Measurements from ENCODE around the gene DLX1.
"Not testable (repeated sequence)": the region's sequence is repeated elsewhere in the genome, so short reads cannot be mapped to it uniquely, and the experiment has no call there.

DLX1 gene

DNA sequence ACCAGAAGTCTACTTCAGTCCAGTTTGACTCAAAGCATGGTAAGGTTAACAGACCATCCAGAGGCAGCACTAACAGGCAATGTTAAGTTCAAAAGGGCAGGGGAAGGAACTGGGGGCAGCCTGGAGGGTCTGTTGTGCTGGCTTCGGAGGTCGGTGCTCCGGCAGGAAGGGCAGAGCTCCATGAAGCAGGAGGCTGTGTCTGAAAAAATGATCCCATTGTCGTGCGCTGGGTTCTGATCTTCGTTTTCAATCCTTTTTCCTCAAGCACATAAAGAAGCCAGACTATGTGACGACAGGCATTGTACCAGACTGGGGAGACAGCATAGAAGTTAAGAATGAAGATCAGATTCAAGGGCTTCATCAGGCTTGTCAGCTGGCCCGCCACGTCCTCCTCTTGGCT is 21.9 kb upstream of the DLX1 start:
- in situ Hi-C loops (cut with HindIII; ENCODE audit: low sequenced_read_pairs) = no loop called here

DNA sequence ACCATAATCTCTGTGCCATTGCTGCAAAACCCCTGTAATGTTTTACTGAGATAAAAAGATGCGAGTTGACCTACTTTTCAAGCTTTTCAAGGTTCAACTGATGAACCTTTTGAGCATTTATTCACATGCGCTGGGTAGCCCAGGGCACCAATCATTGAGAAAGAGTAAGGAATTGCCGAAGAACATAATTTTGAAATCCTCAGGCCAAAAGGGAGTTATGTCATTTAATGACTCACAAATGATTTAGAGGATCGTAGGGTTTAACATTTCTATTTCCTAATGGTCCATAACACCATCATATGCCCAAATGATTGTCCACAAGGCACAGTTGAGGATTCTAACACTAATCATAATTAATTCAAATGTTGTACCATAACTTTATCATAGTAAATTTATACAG is 20.2 kb upstream of the DLX1 start:
- in situ Hi-C loops (cut with HindIII; ENCODE audit: low sequenced_read_pairs) = no loop called here

DNA sequence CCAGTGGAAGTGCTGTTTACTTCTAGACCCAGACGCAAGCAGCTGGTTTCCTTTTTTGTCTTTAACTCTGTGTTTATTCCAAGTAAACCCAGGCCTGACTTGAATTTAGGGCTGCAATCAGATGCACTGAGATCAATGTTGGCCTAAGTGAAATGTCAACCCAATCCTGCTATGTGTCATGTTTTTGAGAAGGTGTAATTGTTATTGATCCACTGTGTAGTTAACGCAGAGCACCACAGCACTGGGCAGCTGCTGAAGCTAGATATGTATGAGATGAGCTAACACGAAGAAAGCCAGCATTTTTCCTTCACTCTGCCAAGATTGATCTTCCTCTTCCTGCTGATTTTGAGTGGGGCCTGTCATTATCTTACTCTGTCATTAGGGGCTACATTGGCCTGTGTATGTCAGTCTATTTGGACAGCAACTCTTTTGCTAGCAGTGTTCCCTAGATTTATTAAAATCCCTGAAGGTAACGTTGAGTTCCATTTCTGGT is 18.9 kb upstream of the DLX1 start:
- in situ Hi-C loops (cut with HindIII; ENCODE audit: low sequenced_read_pairs) = no loop called here

DNA sequence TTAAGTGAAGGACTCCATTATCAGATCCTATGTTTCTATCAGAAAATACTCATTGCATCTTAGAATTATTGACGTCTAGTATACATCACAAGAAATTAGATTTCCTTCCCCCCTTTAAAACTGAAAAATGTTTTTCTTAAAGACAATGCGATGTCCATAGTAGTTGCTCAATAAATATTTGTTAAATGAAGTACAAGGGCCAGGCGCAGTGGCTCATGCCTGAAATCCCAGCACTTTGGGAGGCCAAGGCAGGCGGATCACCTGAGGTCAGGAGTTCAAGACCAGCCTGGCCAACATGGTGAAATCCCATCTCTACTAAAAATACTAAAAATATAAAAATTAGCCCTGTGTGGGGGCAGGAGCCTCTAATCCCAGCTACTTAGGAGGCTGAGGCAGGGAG is 17.4 kb upstream of the DLX1 start:
- in situ Hi-C loops (cut with HindIII; ENCODE audit: low sequenced_read_pairs) = not testable (repeated sequence)

DNA sequence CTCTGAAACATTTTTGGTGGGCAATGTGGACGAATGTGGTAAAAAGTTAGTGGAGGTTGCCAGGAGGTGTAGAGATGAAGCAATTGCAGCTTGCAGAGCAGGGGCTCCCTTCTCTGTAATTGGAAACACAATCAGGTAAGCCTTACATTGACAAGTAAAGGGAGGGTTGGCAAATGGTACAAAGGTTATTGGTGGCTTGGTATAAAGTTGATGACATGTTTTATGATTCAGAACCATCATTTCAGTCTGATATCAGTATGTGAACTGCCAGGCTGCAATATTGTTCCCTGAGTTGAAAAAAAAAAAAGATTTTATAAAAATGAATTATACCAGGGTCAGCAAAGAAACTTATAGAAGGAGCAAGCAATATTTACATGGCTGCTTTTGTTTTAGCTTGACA is 14.4 kb upstream of the DLX1 start:
- in situ Hi-C loops (cut with HindIII; ENCODE audit: low sequenced_read_pairs) = no loop called here

DNA sequence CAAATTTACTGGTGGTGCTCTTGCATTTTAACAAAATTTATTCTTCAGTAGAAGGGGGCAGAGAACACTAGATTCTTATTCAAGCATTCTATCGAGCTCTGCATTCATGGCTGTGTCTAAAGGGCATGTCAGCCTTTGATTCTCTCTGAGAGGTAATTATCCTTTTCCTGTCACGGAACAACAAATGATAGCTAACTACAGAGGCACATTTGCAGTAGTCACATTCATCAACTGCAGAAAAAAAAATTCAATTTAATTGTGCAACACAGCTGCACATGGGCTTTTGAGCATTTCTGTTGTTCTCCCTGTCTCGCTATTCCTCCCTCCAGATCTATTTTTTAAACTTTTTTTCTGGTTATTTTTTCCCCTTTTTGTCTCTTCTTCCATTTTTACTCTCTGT is 13.0 kb upstream of the DLX1 start:
- in situ Hi-C loops (cut with HindIII; ENCODE audit: low sequenced_read_pairs) = no loop called here

DNA sequence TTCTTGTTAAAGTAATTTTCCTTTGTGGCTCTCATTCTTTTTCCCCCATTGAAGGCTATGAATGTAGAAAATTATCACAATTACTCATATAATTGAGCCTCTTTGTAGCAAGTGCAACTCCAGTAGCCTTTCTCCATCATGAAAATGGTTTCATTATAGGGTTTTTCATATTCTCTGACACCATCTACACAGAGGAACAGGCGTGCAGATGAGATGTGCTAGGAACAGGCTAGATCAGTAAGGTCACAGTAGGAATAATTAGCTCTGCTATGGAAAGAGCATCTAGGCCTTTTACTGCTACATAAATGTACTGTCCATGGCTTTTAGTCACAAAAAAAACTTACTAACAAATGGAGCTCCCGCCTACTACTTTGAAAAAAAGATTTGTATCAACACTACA is 12.6 kb upstream of the DLX1 start:
- in situ Hi-C loops (cut with HindIII; ENCODE audit: low sequenced_read_pairs) = no loop called here

DNA sequence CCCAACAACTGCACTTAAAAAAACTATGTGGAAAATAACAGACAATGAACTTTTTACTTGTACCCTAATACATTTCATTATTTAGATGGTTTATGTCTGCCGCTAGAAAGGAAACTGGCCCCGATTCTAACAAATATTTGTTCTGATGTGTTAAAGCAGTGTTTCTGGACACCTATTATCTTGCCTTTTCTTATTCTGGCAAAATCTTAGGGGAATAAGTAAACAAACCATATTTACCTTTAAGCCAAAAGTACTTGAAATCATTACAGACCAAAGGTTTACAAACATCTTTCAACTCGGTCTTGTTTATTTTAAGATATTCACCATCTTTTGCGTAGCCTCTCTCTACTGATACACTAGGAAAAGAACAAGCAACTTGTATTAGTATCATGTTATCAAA is 11.8 kb upstream of the DLX1 start:
- in situ Hi-C loops (cut with HindIII; ENCODE audit: low sequenced_read_pairs) = no loop called here

DNA sequence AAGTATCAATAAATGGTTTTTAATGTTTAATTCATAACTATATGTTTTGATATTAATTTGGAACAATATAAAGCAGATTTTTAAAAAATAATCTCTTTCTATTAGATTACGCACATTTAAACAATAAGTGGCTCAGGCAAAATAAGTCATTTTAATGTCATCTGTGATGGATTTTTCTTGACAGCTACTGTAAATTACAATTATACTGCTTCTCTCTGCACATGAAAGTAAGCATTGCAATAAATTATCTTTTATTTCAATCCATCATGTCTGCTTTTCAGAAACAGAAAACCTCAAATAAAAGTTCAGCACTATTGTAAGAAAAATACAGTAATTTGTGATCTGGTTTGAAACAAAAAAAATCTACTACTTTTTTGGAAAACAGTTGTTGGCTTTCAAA is 11.1 kb upstream of the DLX1 start:
- in situ Hi-C loops (cut with HindIII; ENCODE audit: low sequenced_read_pairs) = no loop called here

DNA sequence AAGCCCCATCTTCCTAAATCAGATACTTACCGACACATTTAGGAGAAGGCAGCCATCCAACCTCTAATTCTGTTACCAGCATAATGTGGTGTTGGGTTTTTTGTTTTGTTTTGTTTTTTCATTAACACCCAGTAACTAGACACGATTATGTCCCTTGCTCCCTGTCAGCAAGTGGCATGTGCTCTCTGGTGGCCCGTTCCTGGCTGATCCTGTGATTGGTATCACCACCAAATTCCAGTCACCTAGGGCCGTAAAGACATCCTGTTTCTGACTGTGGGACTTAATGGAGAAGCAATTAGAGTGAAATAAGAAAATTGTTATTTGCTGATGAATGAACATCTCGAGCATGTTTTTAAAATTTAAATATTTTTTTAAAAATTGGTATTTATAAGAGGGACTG is 5.9 kb upstream of the DLX1 start:
- in situ Hi-C loops (cut with HindIII; ENCODE audit: low sequenced_read_pairs) = no loop called here

DNA sequence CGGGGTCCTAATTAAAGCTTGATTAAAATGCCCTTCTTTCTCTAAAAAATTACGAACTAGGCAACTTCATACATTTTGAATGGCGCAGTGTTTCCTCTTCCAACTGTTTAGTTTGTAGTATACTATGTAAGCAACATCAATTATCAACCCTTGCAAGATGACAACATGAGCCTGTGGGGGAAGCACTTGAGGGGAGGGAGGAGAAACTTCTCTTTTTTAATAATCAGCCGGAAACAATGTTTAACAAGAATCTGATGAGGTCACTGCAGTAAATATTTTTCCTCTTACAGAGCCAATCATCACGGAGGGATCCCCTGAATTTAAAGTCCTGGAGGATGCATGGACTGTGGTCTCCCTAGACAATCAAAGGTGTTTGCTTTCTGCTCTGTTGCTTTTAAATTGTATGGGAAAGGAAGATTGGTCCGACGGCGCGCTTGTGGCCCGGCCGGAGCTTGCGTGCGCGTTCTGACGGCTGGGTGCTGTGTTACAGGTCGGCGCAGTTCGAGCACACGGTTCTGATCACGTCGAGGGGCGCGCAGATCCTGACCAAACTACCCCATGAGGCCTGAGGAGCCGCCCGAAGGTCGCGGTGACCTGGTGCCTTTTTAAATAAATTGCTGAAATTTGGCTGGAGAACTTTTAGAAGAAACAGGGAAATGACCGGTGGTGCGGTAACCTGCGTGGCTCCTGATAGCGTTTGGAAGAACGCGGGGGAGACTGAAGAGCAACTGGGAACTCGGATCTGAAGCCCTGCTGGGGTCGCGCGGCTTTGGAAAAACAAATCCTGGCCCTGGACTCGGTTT is 5.3 kb upstream of the DLX1 start:
- in situ Hi-C loops (cut with HindIII; ENCODE audit: low sequenced_read_pairs) = no loop called here

DNA sequence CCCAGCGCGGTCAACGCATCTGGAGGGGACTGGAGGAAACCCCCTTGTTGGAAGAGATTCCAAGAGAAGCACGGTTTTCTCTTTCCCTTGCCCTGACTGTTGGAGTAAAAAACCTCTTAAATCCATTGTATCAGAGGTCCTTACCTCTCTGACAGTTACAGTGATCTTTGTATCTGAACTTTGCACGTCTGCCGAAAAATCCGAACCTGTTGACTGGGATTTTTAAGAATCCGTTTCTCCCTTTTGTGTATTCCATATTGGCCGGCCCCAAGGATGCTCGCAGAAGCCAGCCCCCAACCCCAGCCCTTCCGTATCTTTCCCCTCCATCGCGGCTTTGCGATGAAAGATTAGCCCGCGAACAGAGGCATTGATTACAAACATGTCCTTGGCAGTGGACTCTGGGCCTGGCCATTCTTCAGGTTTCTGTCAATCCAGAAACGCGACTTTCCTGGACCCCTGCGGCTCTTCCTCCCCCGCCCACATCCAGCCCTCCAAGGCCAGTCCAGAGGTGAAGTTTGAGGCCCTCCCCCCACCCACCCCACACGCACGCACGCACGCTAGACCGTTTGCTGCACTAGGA is 4.6 kb upstream of the DLX1 start:
- in situ Hi-C loops (cut with HindIII; ENCODE audit: low sequenced_read_pairs) = no loop called here

DNA sequence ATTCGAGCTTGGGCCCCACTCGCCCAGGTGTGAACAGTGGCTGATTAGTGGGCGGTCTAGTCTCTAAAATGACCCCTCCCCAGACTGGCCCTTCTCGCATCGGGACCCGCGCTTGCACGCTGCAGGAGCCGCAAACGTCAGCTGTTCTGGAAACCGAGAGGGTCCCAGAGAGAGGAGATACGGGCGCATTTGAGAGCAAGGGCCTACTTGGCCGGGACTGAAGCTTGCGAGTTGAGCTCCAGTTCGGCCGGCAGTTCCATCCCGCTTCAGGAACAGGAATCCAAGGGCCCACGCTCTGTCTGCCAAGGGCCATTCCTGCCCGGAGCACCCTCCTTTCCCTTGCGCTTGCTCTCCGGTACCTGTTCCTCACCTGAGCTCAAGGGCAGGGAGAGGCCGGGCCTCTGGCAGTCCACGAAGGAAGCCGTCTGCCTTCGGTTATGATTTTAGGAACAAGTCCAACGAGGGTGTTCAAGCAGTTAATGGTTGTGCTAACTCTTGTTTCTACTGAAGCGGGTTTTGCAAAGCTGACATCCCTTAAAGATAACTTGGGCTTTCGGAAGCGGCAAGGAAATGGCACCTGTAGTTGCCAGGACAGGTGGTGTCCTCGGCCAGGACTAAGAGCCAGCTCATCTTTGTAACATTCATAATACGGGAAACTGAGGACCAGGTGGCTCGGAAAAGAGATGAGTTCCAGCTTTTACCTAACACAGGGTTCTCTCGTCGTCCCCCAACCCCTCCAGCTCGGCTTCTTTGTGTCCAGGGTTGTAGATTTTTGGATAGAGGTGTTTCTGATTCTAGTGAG is 3.9 kb upstream of the DLX1 start:
- in situ Hi-C loops (cut with HindIII; ENCODE audit: low sequenced_read_pairs) = no loop called here

DNA sequence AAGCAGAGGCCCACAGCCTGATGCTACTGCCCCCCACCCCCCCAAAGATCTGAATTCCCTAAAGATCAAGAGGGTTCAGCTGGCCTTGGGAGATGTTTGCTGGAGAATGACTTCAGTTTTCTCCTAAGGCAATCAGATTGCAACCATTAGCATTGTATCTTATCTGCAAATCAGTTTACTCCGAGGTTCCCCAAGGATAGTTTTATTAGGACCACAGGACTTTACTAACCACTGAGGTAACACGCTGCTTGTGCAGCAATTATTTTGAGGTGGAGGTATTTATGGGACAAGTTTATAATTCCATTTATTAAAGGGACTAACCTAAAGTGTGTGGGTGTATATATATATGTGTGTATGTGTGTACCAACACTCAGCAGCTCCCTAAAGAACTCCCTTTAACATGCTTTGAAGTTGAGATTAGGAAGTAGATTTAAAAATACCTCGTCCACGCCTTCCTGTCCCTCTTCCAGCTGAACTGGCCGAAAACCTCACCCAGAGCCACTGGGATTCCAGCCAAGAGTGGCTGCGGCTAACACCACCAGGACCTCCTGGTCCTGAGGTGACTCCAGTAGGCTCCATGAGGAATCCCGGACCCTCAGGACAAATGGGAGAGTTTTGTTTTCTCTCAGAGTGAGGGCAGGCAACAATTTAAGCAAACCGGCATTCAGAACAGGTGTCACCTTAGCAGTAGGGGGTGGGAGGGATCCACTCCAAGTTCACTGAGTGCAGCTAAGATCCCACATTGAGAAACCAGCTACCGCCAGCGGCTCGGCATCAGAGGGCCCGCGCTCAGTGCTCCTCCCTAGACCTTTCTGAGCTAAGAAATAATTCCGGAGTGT is 3.0 kb upstream of the DLX1 start:
- in situ Hi-C loops (cut with HindIII; ENCODE audit: low sequenced_read_pairs) = no loop called here

DNA sequence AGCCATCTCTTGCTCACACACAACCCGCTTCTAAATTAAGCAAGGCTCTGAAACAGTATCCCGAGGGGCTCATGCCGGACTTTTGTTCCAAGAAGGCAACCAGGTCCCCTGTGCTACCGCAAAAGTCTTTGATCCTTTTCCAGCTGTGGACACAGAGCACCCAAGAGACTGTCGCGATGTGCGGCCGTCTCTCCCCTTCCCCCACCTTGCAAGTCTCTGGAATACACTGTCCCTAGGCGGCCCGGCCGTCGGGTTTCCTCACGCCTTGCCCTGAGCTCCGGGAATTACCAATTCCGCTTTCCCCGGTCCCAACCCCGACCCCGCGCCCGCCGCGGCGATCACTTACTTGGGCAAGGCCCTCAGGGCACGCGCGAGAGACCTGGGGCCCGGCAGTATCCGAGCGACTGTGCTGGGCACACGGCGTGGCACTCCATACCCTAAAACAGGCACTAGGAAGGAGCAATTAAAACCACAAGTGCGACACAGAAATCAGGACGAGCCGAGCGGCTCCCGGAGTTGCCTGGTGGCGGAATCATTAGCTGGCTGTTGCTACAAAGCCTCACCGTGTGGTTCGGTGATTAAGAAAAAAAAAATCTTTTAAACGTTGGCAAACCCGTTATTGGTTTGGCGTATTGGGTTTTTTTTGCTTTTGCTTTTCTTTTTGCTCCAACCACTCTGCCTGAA is 2.2 kb upstream of the DLX1 start:
- in situ Hi-C loops (cut with HindIII; ENCODE audit: low sequenced_read_pairs) = no loop called here

DNA sequence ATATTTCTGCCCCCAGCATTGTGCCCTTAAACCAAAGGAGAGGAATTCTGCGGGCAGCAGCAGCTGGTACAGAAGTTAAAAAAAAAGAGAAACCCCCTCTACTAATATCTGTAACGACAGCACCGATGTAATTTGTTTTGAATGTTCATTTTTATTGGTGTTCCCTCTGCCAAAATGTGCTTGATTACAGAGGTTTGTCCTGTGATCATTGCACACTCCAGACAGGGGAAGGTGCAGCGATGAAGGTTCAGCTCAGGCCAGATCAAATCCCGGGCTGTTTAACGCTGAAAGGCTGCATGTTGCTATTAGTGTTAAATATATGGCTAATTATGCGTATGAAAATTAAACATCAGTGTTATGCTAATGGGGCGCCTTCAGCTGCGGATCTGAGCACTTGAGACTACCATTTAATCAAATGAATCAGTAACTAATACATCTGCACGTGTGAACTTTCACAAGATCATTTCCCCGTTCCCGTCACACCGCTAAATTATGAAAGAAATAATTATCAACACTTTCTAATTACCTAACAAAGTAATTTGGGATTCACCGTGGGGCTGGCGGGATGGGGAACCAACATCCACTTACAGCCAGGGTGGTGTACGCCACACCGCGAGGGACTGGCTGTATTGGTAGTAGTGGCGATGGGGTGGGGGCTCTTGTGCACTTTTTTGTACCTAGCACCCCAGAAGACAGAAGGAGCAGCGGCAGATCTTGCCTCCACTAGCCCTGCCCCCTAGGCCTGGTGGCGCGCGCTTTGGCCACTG is 1.5 kb upstream of the DLX1 start:
- in situ Hi-C loops (cut with HindIII; ENCODE audit: low sequenced_read_pairs) = no loop called here

DNA sequence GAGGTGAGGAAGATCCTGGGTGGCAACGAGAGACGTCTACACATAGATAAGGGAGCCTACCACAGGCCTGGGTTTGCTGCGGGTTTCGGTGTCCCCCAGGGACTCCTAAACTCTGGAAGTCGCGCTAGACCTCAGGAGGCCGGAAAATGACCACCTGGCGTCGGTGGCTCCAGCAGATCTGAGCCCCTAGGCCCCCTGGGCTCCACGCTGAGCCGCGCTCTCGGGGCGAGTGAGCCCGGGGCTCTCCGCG is 987 bp upstream of the DLX1 start:
- in situ Hi-C loops (cut with HindIII; ENCODE audit: low sequenced_read_pairs) = no loop called here

DNA sequence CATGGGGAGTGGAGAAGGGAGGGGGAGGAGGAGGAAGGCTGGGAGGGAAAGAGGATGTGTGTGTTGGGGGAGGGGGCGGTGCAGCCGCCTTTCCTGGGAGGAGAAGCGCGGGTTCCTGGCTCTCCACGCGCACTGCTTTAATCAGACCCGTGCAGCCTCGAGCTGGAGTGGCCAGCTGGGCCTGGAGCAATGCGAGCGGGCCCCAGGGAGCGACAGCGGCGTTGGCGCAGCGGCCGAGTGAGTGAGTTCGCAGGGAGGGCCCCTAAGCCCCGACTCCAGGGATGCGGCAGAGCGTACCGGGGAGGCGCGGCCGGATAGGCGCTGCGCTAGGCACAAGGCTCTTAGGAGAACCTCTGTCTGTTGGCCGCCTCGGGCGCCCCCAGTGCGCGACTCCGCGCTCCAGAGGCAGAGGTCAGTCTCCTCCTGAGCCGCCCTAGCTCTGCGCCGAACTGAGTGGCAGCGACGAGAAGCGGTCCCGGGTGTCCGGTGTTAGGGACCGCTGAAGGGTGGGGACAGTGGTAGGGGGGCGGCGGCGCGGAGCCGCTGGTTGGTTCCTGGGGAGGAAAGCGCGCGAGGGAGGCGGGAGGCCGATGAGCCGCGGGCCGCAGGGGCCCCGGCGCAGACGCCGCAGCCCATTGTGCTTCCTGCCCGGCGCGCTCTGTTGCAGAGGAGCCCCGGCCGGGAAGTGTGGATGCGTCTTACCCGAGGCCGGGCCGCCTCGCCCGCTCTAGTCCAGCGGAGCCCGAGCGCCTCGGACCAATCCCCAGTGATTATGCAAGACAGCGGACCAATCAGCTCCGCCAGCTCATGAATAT is 455 bp upstream of the DLX1 start:
- in situ Hi-C loops (cut with HindIII; ENCODE audit: low sequenced_read_pairs) = no loop called here

Data from DLD1 (cell line).